NCI-H1048 (cell line): Measurements from ENCODE around the gene EBF3.

Experiments used
- DNase-seq: peaks from one replicate; lab custom pipeline; 2025; lab: John Stamatoyannopoulos, UW

The EBF3 gene

GRCh38 chr10:129909531-129910256 is 54.4 kb downstream of the EBF3 start:
- DNase-seq, result no peak

GRCh38 chr10:129909080-129909479 is 55.0 kb downstream of the EBF3 start:
- no peak for DNase-seq

GRCh38 chr10:129908406-129908805 is 55.7 kb downstream of the EBF3 start:
- DNase-seq, result no peak

GRCh38 chr10:129905553-129905952 is 58.5 kb downstream of the EBF3 start:
- DNase-seq, result no peak

- no peak for DNase-seq
Measured at GRCh38 chr10:129904323-129904722, 59.8 kb downstream of the EBF3 start.

- no peak for DNase-seq
Measured at GRCh38 chr10:129901389-129902006, 62.6 kb downstream of the EBF3 start.

GRCh38 chr10:129900825-129901224 is 63.2 kb downstream of the EBF3 start:
- no peak for DNase-seq

- DNase-seq, result no peak
Measured at GRCh38 chr10:129899276-129900130, 64.6 kb downstream of the EBF3 start.

- DNase-seq, result no peak
Measured at GRCh38 chr10:129898706-129899268, 65.3 kb downstream of the EBF3 start.

- no peak for DNase-seq
Measured at GRCh38 chr10:129897871-129898626, 66.0 kb downstream of the EBF3 start.

- no peak for DNase-seq
Measured at GRCh38 chr10:129896860-129897200, 67.2 kb downstream of the EBF3 start.

- DNase-seq, result no peak
Measured at GRCh38 chr10:129896136-129896859, 67.8 kb downstream of the EBF3 start.

- no peak for DNase-seq
Measured at GRCh38 chr10:129895811-129896135, 68.3 kb downstream of the EBF3 start.

GRCh38 chr10:129894698-129895097 is 69.4 kb downstream of the EBF3 start:
- no peak for DNase-seq

- DNase-seq, result no peak
Measured at GRCh38 chr10:129893104-129894089, 70.7 kb downstream of the EBF3 start.

GRCh38 chr10:129892548-129893052 is 71.5 kb downstream of the EBF3 start:
- DNase-seq, result no peak

- no peak for DNase-seq
Measured at GRCh38 chr10:129891806-129892205, 72.3 kb downstream of the EBF3 start.

- DNase-seq, result no peak
Measured at GRCh38 chr10:129890170-129890569, 73.9 kb downstream of the EBF3 start.

GRCh38 chr10:129888784-129889616 is 75.1 kb downstream of the EBF3 start:
- no peak for DNase-seq
